HEK293T (cell line): ENCODE results near the gene FIGLA.
"Not testable (repeated sequence)": the region's sequence is repeated elsewhere in the genome, so short reads cannot be mapped to it uniquely, and the experiment has no call there.

Experiments used
- CTCF ChIA-PET: fragments of 350-600 bp; formaldehyde crosslinking; extraction: SDS; loops from one replicate; lab custom pipeline; 2021; ENCODE audit warnings: antibody characterized with exemption, inconsistent platforms; lab: Yijun Ruan, JAX
- POLR2A ChIA-PET: fragments of 350-600 bp; formaldehyde crosslinking; extraction: SDS; loops from one replicate; lab custom pipeline; 2020; ENCODE audit warnings: antibody characterized with exemption, inconsistent platforms; lab: Yijun Ruan, JAX
- DNase-seq: peaks from one replicate; pipeline ENCODE4 v3.0.0; 2012; ENCODE audit warnings: mixed read lengths; ENCODE audit errors: extremely low spot score
- ARNT ChIP-seq: fragments of 450-650 bp; IDR thresholded peaks from 2 replicates; pipeline ENCODE4 v1.6.1; 2017; ENCODE audit warnings: mild to moderate bottlenecking
- BHLHE40 ChIP-seq: fragments of 450-650 bp; IDR thresholded peaks from 2 replicates; pipeline ENCODE4 v1.6.1; 2016; ENCODE audit warnings: mild to moderate bottlenecking, moderate library complexity, borderline replicate concordance
- CTBP1 ChIP-seq: fragments of 450-650 bp; IDR thresholded peaks from 2 replicates; pipeline ENCODE4 v1.6.1; 2016; ENCODE audit warnings: borderline replicate concordance
- ELF4 ChIP-seq: fragments of 450-650 bp; IDR thresholded peaks from 2 replicates; pipeline ENCODE4 v1.6.1; 2017; ENCODE audit warnings: antibody characterized with exemption
- FOXA1 ChIP-seq: fragments of 450-650 bp; IDR thresholded peaks from 2 replicates; pipeline ENCODE4 v1.6.1; 2016; ENCODE audit warnings: mild to moderate bottlenecking
- FOXK2 ChIP-seq: fragments of 450-650 bp; IDR thresholded peaks from 2 replicates; pipeline ENCODE4 v1.6.1; 2016; ENCODE audit warnings: mild to moderate bottlenecking
- FOXM1 ChIP-seq: fragments of 450-650 bp; IDR thresholded peaks from 2 replicates; pipeline ENCODE4 v1.6.1; 2017; ENCODE audit warnings: mild to moderate bottlenecking, borderline replicate concordance
- HDGF ChIP-seq: fragments of 450-650 bp; IDR thresholded peaks from 2 replicates; pipeline ENCODE4 v1.6.1; 2017; ENCODE audit warnings: antibody characterized with exemption, borderline replicate concordance
- L3MBTL2 ChIP-seq: fragments of 450-650 bp; conservative IDR thresholded peaks from 2 replicates; pipeline ENCODE4 v1.6.1; 2016; ENCODE audit warnings: mild to moderate bottlenecking
- LEF1 ChIP-seq: fragments of 450-650 bp; IDR thresholded peaks from 2 replicates; pipeline ENCODE4 v1.6.1; 2017; ENCODE audit warnings: mild to moderate bottlenecking, borderline replicate concordance
- NFRKB ChIP-seq: fragments of 450-650 bp; IDR thresholded peaks from 2 replicates; pipeline ENCODE4 v1.6.1; 2016; ENCODE audit warnings: mild to moderate bottlenecking, moderate library complexity
- SP1 ChIP-seq: fragments of 450-650 bp; IDR thresholded peaks from 2 replicates; pipeline ENCODE4 v1.6.1; 2017
- SUZ12 ChIP-seq: fragments of 450-650 bp; IDR thresholded peaks from 2 replicates; pipeline ENCODE4 v1.6.1; 2016; ENCODE audit warnings: mild to moderate bottlenecking
- TARDBP ChIP-seq: fragments of 450-650 bp; IDR thresholded peaks from 2 replicates; pipeline ENCODE4 v1.6.1; 2016
- ZNF384 ChIP-seq: fragments of 450-650 bp; IDR thresholded peaks from 2 replicates; pipeline ENCODE4 v1.6.1; 2016
- TF ChIP-seq, protein P1 (sequence below): fragments of 450-650 bp; IDR thresholded peaks from 2 replicates; pipeline ENCODE4 v1.6.1; 2016

The FIGLA gene

DNA sequence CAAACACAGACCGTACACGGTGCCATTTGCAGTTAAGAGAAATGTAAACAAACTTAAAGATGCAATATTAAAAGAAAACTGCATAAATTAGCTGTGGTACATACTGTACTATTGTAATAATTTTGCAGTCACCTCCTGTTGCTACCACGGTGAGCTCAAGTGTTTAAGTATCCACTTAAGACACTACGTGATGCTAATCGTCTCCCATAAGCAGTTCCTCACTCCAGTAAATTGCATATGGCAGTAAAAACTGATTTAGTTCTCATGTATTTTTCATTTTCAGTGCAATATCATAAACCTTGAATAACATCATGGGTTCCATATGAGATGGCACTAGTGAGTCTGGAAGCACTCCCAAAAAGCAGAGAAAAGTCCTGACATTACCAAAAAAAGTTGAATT is 15.6 kb upstream of the FIGLA start:
- ChIA-PET POLR2A (no interaction called here), CTCF (no interaction called here)
- no peak for TF ChIP-seq LEF1
- no peak for TF ChIP-seq FOXM1
- no peak for TF ChIP-seq SP1
- TF ChIP-seq ZNF384: no peak
- TF ChIP-seq L3MBTL2: no peak
- TF ChIP-seq FOXA1: no peak
- no peak for TF ChIP-seq TARDBP
- no peak for TF ChIP-seq SUZ12
- no peak for TF ChIP-seq BHLHE40
- no peak for TF ChIP-seq NFRKB
- TF ChIP-seq, protein P1, sequence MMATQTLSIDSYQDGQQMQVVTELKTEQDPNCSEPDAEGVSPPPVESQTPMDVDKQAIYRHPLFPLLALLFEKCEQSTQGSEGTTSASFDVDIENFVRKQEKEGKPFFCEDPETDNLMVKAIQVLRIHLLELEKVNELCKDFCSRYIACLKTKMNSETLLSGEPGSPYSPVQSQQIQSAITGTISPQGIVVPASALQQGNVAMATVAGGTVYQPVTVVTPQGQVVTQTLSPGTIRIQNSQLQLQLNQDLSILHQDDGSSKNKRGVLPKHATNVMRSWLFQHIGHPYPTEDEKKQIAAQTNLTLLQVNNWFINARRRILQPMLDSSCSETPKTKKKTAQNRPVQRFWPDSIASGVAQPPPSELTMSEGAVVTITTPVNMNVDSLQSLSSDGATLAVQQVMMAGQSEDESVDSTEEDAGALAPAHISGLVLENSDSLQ: no peak
- no peak for TF ChIP-seq ARNT
- no peak for TF ChIP-seq FOXK2
- no peak for TF ChIP-seq ELF4
- TF ChIP-seq CTBP1: no peak
- TF ChIP-seq HDGF: no peak
- no peak for DNase-seq

DNA sequence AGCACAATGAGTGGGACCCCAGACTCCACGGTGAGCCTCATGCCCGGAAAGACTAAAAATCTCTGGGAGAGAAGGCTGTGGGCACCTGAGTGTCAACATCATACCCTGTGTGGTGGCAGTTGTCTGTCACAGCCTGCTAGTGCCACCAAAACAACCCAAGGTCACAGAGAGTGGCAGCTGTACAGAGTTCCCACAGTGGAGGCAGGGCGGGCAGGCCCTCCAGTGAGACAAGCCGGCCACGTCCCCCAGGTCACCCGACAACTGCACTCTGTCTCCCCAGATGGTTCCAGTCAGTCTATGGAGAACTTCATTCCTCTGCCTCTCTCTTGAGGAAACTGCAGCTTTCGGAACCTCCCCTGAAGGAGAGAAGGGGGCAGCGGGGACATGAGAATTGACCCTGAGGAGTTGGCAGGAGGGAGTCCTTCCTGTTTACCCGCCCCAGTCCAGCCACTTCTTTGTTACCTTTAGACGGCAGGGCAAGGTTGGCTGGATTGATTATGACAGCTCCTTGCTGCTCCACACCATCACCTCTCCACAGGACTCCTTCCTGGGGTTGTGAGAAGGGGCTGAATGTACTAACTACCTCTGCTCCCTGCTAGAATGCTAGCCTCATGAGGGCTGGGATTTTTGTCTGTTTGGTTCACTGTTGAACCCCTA is 11.3 kb upstream of the FIGLA start:
- ChIA-PET CTCF (no interaction called here), POLR2A (no interaction called here)
- no peak for DNase-seq
- TF ChIP-seq TARDBP: no peak
- TF ChIP-seq CTBP1: no peak
- no peak for TF ChIP-seq LEF1
- no peak for TF ChIP-seq SUZ12

- POLR2A ChIA-PET: no interaction called here
- CTCF ChIA-PET: no interaction called here
- DNase-seq: no peak
- TF ChIP-seq TARDBP: no peak
- TF ChIP-seq FOXK2: no peak
- TF ChIP-seq FOXM1: no peak
- no peak for TF ChIP-seq L3MBTL2
Measured at GRCh38 chr2:70799706-70800105, 9.3 kb upstream of the FIGLA start.

GRCh38 chr2:70797996-70798395 is 7.6 kb upstream of the FIGLA start:
- DNase-seq, CTCF ChIA-PET, POLR2A ChIA-PET: not testable (repeated sequence)

DNA sequence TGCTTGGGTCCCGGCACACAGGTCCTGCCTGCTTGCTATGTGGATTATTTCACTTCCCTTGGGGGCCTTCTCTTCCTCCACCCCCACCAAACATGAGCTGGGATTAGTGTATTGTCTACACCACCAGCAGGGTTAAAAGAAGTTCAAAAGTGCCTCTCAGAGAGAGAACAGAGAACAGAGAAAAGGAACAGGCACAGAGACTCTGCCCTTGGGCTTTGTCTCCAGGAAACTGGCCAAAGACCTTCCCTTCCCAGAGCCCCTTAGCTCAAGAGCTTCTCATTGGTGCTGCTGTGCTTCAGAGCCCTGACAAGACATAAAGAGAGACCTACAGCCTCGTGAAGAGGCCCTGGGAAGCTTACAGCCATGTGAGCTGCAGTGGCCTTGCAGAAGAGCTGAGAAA is 7.1 kb upstream of the FIGLA start:
- ChIA-PET CTCF (no interaction called here), POLR2A (no interaction called here)
- no peak for DNase-seq
- no peak for TF ChIP-seq FOXM1
- TF ChIP-seq FOXA1: no peak
- TF ChIP-seq, protein P1: no peak
- TF ChIP-seq NFRKB: no peak
- TF ChIP-seq LEF1: no peak
- TF ChIP-seq TARDBP: no peak
- no peak for TF ChIP-seq BHLHE40
- TF ChIP-seq ARNT: no peak
- TF ChIP-seq ZNF384: no peak
- no peak for TF ChIP-seq SUZ12

DNA sequence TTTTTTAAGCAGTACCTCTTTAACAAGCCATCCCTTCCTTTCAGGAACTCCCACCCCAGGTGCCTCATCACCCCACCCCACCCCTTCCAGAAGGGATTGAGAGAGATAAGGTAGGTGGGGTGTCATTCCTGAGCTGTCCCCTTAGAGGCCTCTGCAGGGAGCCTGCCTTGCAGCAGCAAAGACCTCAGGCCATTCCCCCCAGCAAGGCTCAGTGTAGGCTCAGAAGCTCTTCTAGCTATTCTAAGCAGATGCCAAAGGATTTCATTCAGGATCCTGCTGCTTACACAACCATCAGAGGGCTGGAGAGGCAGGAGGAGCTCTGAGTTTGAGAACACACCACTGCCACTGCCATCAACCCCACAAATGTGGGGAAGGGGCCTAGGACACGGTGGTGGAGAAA is 5.8 kb upstream of the FIGLA start:
- POLR2A ChIA-PET: interaction anchor here (1.0 kb wide), 1 partner anchor 28 kb away, joined by 4 read pairs; the partner anchor contains the start of gene ADD2
- no peak for DNase-seq
- CTCF ChIA-PET: interaction anchor here (0.7 to 0.8 kb wide), 2 partner anchors 30 to 152 kb away, joined by 3 read pairs; no protein-coding TSS in a partner anchor
- TF ChIP-seq SUZ12: no peak
- TF ChIP-seq TARDBP: no peak
- no peak for TF ChIP-seq CTBP1
- TF ChIP-seq FOXM1: no peak
- TF ChIP-seq L3MBTL2: no peak
- TF ChIP-seq NFRKB: no peak
- TF ChIP-seq FOXK2: no peak
- TF ChIP-seq ELF4: no peak
- TF ChIP-seq HDGF: no peak
- TF ChIP-seq ARNT: no peak
- no peak for TF ChIP-seq BHLHE40

DNA sequence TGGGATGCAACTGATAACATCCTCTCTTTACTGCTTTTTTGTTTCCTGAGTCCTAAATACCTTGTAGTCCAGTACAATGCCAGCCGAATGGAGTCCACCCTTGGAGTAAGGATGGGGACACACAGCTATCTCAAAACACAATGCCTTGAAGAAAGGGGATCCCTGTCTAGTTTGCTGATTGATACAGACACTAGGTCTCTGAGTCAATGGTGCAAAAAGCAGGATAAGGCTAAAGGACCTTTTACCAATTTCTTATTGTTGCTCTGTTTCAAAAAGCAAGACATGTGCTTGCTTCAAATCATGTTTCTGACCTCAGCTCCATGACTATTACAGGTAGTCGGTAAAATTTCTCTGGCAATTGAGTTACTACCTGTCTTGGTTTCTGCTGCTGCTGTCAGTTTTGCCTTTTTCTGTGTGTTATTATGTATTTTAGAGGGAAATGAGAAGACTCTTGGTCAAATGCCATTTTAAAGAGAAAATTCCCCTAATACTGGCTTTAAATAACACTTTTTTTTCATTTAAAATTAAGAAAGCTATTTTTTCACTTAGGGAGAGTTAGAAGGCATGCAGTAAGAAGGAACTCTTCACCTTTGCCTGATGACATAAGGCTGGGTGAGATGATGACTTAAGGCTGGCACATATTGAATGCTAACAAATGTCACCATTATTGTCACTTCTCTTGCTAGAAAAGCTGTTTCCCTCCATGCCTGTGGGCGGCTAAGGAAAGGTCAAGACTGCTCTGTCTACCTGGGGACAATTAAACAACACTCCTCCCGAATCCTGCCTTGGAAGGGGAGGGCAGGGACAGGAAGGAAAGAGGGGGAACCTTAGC is 4.9 kb upstream of the FIGLA start:
- ChIA-PET CTCF (no interaction called here), POLR2A (no interaction called here)
- no peak for DNase-seq
- TF ChIP-seq HDGF (no peak), FOXA1 (no peak), ARNT (no peak), SUZ12 (no peak), FOXK2 (no peak), ELF4 (no peak), SP1 (no peak), L3MBTL2 (no peak), NFRKB (no peak), TARDBP (no peak)
